K562 (cell line): Measurements from ENCODE around the gene S100A2. TPM values are rescaled to one million over a fixed set of nuclear protein-coding genes. Genes with fewer than 3 reads are reported as not detected.

Experiments used
- CGGBP1 ChIP-seq: fragments of 250-450 bp; sonication (Bioruptor Pico); IDR thresholded peaks from 2 replicates; pipeline ENCODE4 v1.9.0; 2021; ENCODE audit warnings: mild to moderate bottlenecking
- E2F8 ChIP-seq: fragments of 450-650 bp; IDR thresholded peaks from 2 replicates; pipeline ENCODE4 v1.7.1; 2018; ENCODE audit warnings: mild to moderate bottlenecking, low read depth; ENCODE audit not compliant: partially characterized antibody
- E4F1 ChIP-seq: fragments of 250-450 bp; sonication (Bioruptor Pico); IDR thresholded peaks from 2 replicates; pipeline ENCODE4 v1.5.0; 2021; ENCODE audit warnings: mild to moderate bottlenecking, borderline replicate concordance
- ETV6 ChIP-seq, 3 experiments: fragments of 150-350 bp in 1 of 3; sonication (generic) in 1 of 3; formaldehyde crosslinking in 1 of 3; IDR thresholded peaks; 2 replicates each; pipeline versions ENCODE4 v1.6.1 to v1.8.0; 2014 to 2022; ENCODE audit warnings: borderline replicate concordance in 2 of 3, low read depth in 2 of 3, antibody characterized with exemption in 1 of 3, low read length in 1 of 3, mild to moderate bottlenecking in 1 of 3, missing genetic modification reagents in 1 of 3
- FOXO4 ChIP-seq: fragments of 450-650 bp; formaldehyde crosslinking; IDR thresholded peaks from 2 replicates; pipeline ENCODE4 v1.4.0; 2020; ENCODE audit warnings: mild to moderate bottlenecking, moderate library complexity
- MYC ChIP-seq, 2 experiments: fragments of 250-450 bp in 1 of 2; sonication (Bioruptor Pico) in 1 of 2; IDR thresholded peaks; 2 replicates each; pipeline versions ENCODE4 v1.5.1 to v1.6.1; 2012 to 2021; ENCODE audit warnings: low read depth in 2 of 2, borderline replicate concordance in 1 of 2, improper control_type of control experiment in 1 of 2, low read length in 1 of 2, mild to moderate bottlenecking in 1 of 2, moderate library complexity in 1 of 2
- PCBP2 ChIP-seq: fragments of 200-400 bp; formaldehyde crosslinking; IDR thresholded peaks from 2 replicates; pipeline ENCODE4 v1.6.1; 2018; ENCODE audit warnings: low read length, low read depth, mild to moderate bottlenecking, moderate library complexity; ENCODE audit not compliant: poor library complexity, severe bottlenecking
- RREB1 ChIP-seq: fragments of 250-450 bp; sonication (Bioruptor Pico); IDR thresholded peaks from 2 replicates; pipeline ENCODE4 v1.4.0; 2020
- U2AF1 ChIP-seq: fragments of 200-400 bp; formaldehyde crosslinking; optimal IDR thresholded peaks from 2 replicates; pipeline ENCODE3; 2017; ENCODE audit warnings: mild to moderate bottlenecking, low read depth, low read length, moderate library complexity
- ZNF778 ChIP-seq: fragments of 450-650 bp; formaldehyde crosslinking; IDR thresholded peaks from 2 replicates; pipeline ENCODE4 v1.4.0; 2020; ENCODE audit warnings: mild to moderate bottlenecking, moderate library complexity
- ZNF785 ChIP-seq: fragments of 250-450 bp; sonication (Bioruptor Pico); IDR thresholded peaks from 2 replicates; pipeline ENCODE4 v1.4.0; 2020; ENCODE audit warnings: mild to moderate bottlenecking
- polyA plus RNA-seq, 8 experiments: library from polyadenylated mRNA; depleted of rRNA in 4 of 8; stranded (reverse) in 5 of 8; unstranded in 3 of 8; fragments of >200 nt; fragmentation: Nextera tagmentation in 2 of 8; fragmentation: Illumina TruSeq in 1 of 8; extraction: Ambion mirVana in 2 of 8; extraction: Trizol in 1 of 8; gene quantifications; 2 replicates each; pipeline versions ENCODE4 v1.2.1 to v1.2.3, GENCODE V29; 2011 to 2014; ENCODE audit warnings: inconsistent platforms in 1 of 8, missing spikeins in 1 of 8
- total RNA-seq, 7 experiments: library from RNA; depleted of rRNA in 6 of 7; stranded (reverse); fragments of >200 nt in 6 of 7; fragmentation: Illumina TruSeq in 2 of 7; extraction: Trizol in 2 of 7; gene quantifications; 2 replicates each; pipeline versions ENCODE4 v1.2.1 to v1.2.3, GENCODE V29; 2011 to 2021; ENCODE audit warnings: low replicate concordance in 1 of 7

Gene S100A2
- total and polyA plus RNA-seq, 9 of the 15 experiments (the other 6 are each of a cell fraction or from before 2014, with no cell fraction given) = 0.28 to 0.65 (median 0.44) TPM; not detected in 4

- TF ChIP-seq E4F1 (CRISPR knock-in tag) (no peak), ZNF778 (CRISPR knock-in tag) (no peak), U2AF1 (no peak), ETV6 (IDR thresholded peaks at IDR 0.05; ENCODE audit: borderline replicate concordance in 1 of 2, low read depth in 2 of 2, low read length in 1 of 2) (no peak), ETV6 (CRISPR knock-in tag; IDR thresholded peaks at IDR 0.05; ENCODE audit: borderline replicate concordance) (no peak), PCBP2 (no peak), RREB1 (CRISPR knock-in tag) (no peak), ZNF785 (no peak), E2F8 (peak; percentile 35), CGGBP1 (CRISPR knock-in tag) (no peak), FOXO4 (no peak), MYC (IDR thresholded peaks at IDR 0.05; ENCODE audit: low read depth, low read length) (no peak), MYC (CRISPR knock-in tag; IDR thresholded peaks at IDR 0.05; ENCODE audit: borderline replicate concordance, low read depth) (no peak)
These were observed 32.7 kb downstream of the S100A2 start (continued) for GRCh38 chr1:153532769-153533599.
